IPS DF 6.9 (cell line): ENCODE data around the gene SAMD3.
"Not testable (repeated sequence)": the region's sequence is repeated elsewhere in the genome, so short reads cannot be mapped to it uniquely, and the experiment has no call there.

Experiments used
- DNase-seq: peaks from one replicate; pipeline ENCODE4 v3.0.0-alpha.2; 2013; ENCODE audit warnings: low read depth, low spot score
- H3K27ac ChIP-seq: one replicate; pipeline ENCODE4 v1.5.1; 2013; ENCODE audit warnings: low read length, control low read depth
- H3K27me3 ChIP-seq: 2 replicates; pipeline ENCODE4 v1.6.1; 2013; ENCODE audit warnings: mild to moderate bottlenecking, low read length; ENCODE audit not compliant: control insufficient read depth, insufficient read depth
- H3K36me3 ChIP-seq: 2 replicates; pipeline ENCODE4 v1.6.1; 2013; ENCODE audit warnings: low read length; ENCODE audit not compliant: control insufficient read depth, insufficient read depth
- H3K4me1 ChIP-seq: 2 replicates; pipeline ENCODE4 v1.6.1; 2013; ENCODE audit warnings: low read length; ENCODE audit not compliant: control insufficient read depth, insufficient read depth
- H3K4me3 ChIP-seq: 2 replicates; pipeline ENCODE4 v1.5.1; 2013; ENCODE audit warnings: mild to moderate bottlenecking, low read length
- H3K9me3 ChIP-seq: 2 replicates; pipeline ENCODE4 v1.6.1; 2013; ENCODE audit warnings: low read length, inconsistent platforms; ENCODE audit not compliant: control insufficient read depth, insufficient read depth
- WGBS: extraction: QIAGEN DNeasy Blood & Tissue Kit; methylation state at CpG from one replicate; pipeline ENCODE4 v1.1.7; 2013; ENCODE audit warnings: mixed read lengths, missing lambda C conversion rate; ENCODE audit not compliant: insufficient read length, insufficient coverage; 5-methylcytosine and 5-hydroxymethylcytosine counted together

The SAMD3 gene

GRCh38 chr6:130194434-130194833 lies 28.3 kb downstream of the SAMD3 start:
- H3K27ac ChIP-seq, H3K4me1 ChIP-seq, H3K4me3 ChIP-seq, H3K27me3 ChIP-seq, H3K9me3 ChIP-seq, DNase-seq, H3K36me3 ChIP-seq: not testable (repeated sequence)
- WGBS = no CpG with 5 or more reads among the region's 4 CpGs

DNA sequence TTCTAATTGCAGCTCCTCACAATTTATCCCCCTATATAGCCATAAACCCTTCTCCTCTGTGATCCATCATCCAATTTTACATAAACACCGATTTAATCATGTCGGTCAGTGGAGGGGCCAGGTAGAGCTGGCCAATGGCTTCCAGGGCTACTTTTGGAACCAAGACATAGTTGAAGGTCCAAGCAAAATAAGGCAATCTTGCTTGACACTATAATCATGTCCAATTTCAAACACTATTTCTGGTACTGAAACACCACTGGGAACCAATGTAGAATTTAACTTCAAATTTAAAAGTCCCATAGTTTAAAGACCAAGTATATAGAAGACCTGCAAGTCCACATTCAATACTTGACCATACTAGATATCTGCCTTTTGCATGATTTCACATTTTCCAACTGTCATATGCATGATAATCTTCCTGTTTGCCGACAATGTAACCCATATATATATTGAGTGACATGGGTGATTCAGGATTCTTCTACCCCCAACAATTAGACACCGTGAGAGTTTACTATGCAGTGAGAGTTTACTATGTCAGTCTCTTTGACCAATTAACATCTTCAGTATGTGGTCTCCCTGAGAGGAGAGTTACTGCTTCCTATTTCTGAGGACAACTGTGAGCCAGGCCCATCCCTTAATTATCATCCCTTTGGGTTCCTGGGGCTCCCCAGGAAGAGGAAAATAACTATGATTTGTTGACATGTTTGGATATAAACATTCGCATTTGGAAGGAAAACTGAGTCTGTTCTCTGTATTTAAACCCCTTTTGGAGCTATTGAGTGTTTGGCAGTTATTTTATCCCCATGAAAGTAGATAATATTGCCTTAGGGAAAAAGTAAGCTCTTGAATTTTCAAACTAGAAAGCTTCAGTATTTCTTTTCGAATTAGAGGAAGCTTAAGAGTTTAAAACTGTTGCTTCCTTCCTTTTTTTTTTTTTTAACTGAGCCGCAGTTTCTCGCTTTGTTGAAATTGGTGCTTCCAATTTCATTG lies 31.8 kb downstream of the SAMD3 start:
- Histone ChIP-seq H3K9me3 (no peaks in the 10 kb centered on the region), H3K27ac (no peak overlapping the region), H3K36me3 (no peaks in the 10 kb centered on the region), H3K4me1 (no peaks in the 10 kb centered on the region), H3K4me3 (no peak overlapping the region), H3K27me3 (no peaks in the 10 kb centered on the region)
- 60% methylated on average over 1 of the region's 8 CpGs for WGBS
- no peak for DNase-seq

- DNase-seq = no peak
- no peaks in the 10 kb centered on the region for H3K36me3 ChIP-seq
Observed at GRCh38 chr6:130189531-130190397, 33.0 kb downstream of the SAMD3 start.

GRCh38 chr6:130188207-130188899 lies 34.4 kb downstream of the SAMD3 start:
- DNase-seq = no peak
- no CpG with 5 or more reads among the region's 6 CpGs for WGBS

More at GRCh38 chr6:130189531-130190397, 33.0 kb downstream of the SAMD3 start:
- H3K27ac ChIP-seq = no peak overlapping the region
- no peaks in the 10 kb centered on the region for H3K27me3 ChIP-seq
- H3K4me1 ChIP-seq = no peaks in the 10 kb centered on the region
- WGBS = no CpG with 5 or more reads among the region's 8 CpGs
- no peak overlapping the region for H3K4me3 ChIP-seq
- H3K9me3 ChIP-seq = no peaks in the 10 kb centered on the region

GRCh38 chr6:130187335-130188206 lies 35.2 kb downstream of the SAMD3 start:
- no peak for DNase-seq
- Histone ChIP-seq H3K4me1 (no peaks in the 10 kb centered on the region), H3K9me3 (no peaks in the 10 kb centered on the region), H3K36me3 (no peaks in the 10 kb centered on the region), H3K27me3 (no peaks in the 10 kb centered on the region), H3K4me3 (no peak overlapping the region), H3K27ac (no peak overlapping the region)
- WGBS = no CpG with 5 or more reads among the region's 3 CpGs

More at GRCh38 chr6:130188207-130188899, 34.4 kb downstream of the SAMD3 start:
- Histone ChIP-seq H3K4me1 (no peaks in the 10 kb centered on the region), H3K36me3 (no peaks in the 10 kb centered on the region), H3K9me3 (no peaks in the 10 kb centered on the region), H3K27ac (no peak overlapping the region), H3K27me3 (no peaks in the 10 kb centered on the region), H3K4me3 (no peak overlapping the region)

DNA sequence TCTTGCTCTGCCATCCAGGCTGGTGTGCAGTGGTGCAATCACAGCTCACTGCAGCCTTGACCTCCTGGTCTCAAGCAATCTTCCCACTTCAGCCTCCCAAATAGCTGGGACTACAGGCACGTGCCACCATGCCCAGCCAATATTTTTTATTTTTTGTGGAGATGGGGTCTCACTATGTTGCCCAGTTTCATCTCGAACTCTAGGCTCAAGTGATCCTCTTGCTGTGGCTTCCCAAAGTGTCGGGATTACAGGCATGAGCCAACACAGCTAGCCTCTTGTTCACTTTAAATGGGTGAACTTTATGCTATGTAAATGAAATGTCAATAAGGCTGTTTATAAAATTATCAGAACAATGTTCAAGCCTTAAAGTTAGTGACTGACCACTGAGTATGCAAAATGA lies 37.1 kb downstream of the SAMD3 start:
- H3K4me1 ChIP-seq = no peaks in the 10 kb centered on the region
- no peak overlapping the region for H3K27ac ChIP-seq
- DNase-seq = no peak
- H3K4me3 ChIP-seq = no peak overlapping the region
- H3K9me3 ChIP-seq = no peaks in the 10 kb centered on the region
- H3K27me3 ChIP-seq = no peaks in the 10 kb centered on the region
- WGBS = no CpG with 5 or more reads among the region's 3 CpGs
- H3K36me3 ChIP-seq = no peaks in the 10 kb centered on the region

DNA sequence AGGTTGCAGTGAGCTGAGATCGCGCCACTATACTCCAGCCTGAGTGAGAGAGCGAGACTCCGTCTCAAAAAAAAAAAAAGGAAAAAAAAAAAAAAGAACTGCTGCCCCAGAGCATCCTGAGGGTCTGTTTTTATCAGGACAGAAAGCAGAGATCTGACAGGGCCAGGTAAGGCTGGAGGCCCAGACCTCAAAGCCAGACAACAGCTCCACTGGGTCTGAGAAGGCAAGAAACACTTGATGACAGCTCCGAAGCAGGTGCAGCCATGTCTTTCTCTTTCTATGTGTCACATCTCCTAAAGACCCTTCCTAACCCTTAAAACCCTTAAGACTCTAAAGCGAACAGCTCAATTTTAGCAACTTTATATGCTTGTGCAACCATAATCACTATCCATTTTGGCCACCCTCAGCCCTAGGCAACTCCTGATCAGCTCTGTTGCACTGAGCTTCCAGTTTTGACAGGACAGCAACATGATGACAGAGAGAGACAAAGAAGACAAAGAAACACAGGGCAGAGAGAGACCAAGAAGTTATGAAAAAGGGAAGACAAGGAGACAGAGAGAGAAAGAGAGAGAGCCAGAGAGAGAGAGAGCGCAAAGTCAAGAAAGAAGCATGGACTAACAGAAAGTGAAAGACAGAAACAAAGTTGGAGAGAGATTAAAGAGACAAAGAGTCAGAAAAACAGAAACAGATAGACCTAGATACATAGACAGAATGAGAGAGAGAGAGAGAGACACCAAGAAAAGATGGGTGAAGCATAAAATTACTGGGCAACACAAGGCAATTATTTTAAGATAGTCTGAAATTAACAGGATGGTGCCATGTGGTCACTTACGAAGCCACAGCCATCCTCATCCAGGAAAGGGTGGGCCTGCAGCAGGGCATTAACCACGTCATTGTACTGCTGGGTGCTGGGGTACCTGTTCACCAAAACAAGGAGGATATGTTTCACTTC lies 39.2 kb downstream of the SAMD3 start:
- WGBS = no CpG with 5 or more reads among the region's 9 CpGs
- H3K4me1 ChIP-seq = no peaks in the 10 kb centered on the region
- no peak overlapping the region for H3K27ac ChIP-seq
- no peaks in the 10 kb centered on the region for H3K27me3 ChIP-seq
- H3K36me3 ChIP-seq = no peaks in the 10 kb centered on the region
- no peaks in the 10 kb centered on the region for H3K9me3 ChIP-seq
- no peak for DNase-seq
- no peak overlapping the region for H3K4me3 ChIP-seq

GRCh38 chr6:130182466-130182865 lies 40.3 kb downstream of the SAMD3 start:
- DNase-seq = no peak
- no peaks in the 10 kb centered on the region for H3K36me3 ChIP-seq
- H3K27me3 ChIP-seq = no peaks in the 10 kb centered on the region
- H3K4me1 ChIP-seq = no peaks in the 10 kb centered on the region
- H3K27ac ChIP-seq = no peak overlapping the region
- H3K4me3 ChIP-seq = no peak overlapping the region
- H3K9me3 ChIP-seq = no peaks in the 10 kb centered on the region

DNA sequence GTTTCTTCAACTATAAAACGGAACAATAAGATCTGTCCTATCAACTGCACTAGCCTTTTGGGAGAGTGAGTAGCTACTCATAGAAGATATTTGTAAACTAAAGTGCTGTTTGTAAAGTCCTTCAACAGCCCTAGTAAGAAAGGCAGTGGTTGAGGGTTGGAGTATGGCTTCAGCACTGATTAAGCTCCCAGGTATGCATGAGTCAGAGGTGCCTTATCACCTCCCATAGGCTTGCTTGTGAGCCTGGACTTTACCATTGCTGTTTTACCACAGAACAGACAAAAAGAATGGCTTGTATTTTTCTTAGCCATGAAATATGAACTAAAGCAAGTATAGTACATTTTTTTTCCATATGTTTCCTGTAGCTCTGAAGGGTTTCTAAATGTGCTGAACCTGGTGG lies 44.1 kb downstream of the SAMD3 start:
- Histone ChIP-seq H3K4me3 (no peak overlapping the region), H3K27me3 (no peaks in the 10 kb centered on the region), H3K9me3 (no peaks in the 10 kb centered on the region), H3K4me1 (no peaks in the 10 kb centered on the region), H3K36me3 (no peaks in the 10 kb centered on the region), H3K27ac (no peak overlapping the region)
- no peak for DNase-seq
- no CpG with 5 or more reads among the region's 1 CpG for WGBS
